ENCODE measurements around the gene PRELP.

GRCh38 chr1:203479646-203480045 lies 4.0 kb downstream of the PRELP start:
- TF ChIP-seq POU6F1 (CRISPR knock-in tag; IDR thresholded peaks at IDR 0.05; ENCODE audit: borderline replicate concordance, low read depth) (no peak), PATZ1 (CRISPR knock-in tag; IDR thresholded peaks at IDR 0.05; ENCODE audit: borderline replicate concordance) (no peak)

Data from SK-N-SH treated with all-trans-retinoic acid at 6 μM for 48 hours (cell line).